CD8-positive, alpha-beta memory T cell (primary cell): ENCODE measurements around the gene XKR7. TPM values are rescaled to one million over a fixed set of nuclear protein-coding genes. Genes with fewer than 3 reads are reported as not detected.
"Not testable (repeated sequence)": the region's sequence is repeated elsewhere in the genome, so short reads cannot be mapped to it uniquely, and the experiment has no call there.

Source experiments
- CTCF ChIA-PET: fragments of 350-600 bp; sonication (Branson Sonifier 250); formaldehyde crosslinking; loops from one replicate; lab custom pipeline; 2021; ENCODE audit warnings: antibody characterized with exemption; lab: Charles Lee
- POLR2A ChIA-PET: fragments of 350-600 bp; sonication (Branson Sonifier 250); formaldehyde crosslinking; loops from one replicate; lab custom pipeline; 2021; ENCODE audit warnings: antibody characterized with exemption; lab: Charles Lee
- DNase-seq, 5 donors: peaks; one replicate each; pipeline versions ENCODE4 v3.0.0 to v3.0.0-alpha.2; 2020 to 2022; ENCODE audit warnings: mixed read lengths in 1 of 5
- H3K27ac ChIP-seq: one replicate; pipeline ENCODE4 v1.7.0; 2013; ENCODE audit warnings: low read depth, mild to moderate bottlenecking, low read length, moderate library complexity
- H3K27me3 ChIP-seq: 2 replicates; pipeline ENCODE4 v1.7.0; 2013; ENCODE audit warnings: low read length, mild to moderate bottlenecking; ENCODE audit not compliant: insufficient read depth, poor library complexity, severe bottlenecking
- H3K36me3 ChIP-seq: 2 replicates; pipeline ENCODE4 v1.7.0; 2013; ENCODE audit warnings: mild to moderate bottlenecking, low read length, moderate library complexity; ENCODE audit not compliant: insufficient read depth
- H3K4me1 ChIP-seq: 2 replicates; pipeline ENCODE4 v1.7.0; 2013; ENCODE audit warnings: mild to moderate bottlenecking, low read length, moderate library complexity; ENCODE audit not compliant: insufficient read depth
- H3K4me3 ChIP-seq: 2 replicates; pipeline ENCODE4 v1.7.0; 2013; ENCODE audit warnings: mild to moderate bottlenecking, low read length
- H3K9me3 ChIP-seq: 2 replicates; pipeline ENCODE4 v1.7.0; 2013; ENCODE audit warnings: mild to moderate bottlenecking, low read length
- H3K27ac Mint-ChIP-seq, 8 donors: one replicate each; pipeline ENCODE4 v1.8.0; 2020 to 2021; ENCODE audit warnings: mixed read lengths in 8 of 8, mild to moderate bottlenecking in 6 of 8, inconsistent platforms in 3 of 8, moderate library complexity in 3 of 8
- H3K27me3 Mint-ChIP-seq, 2 donors: one replicate each; pipeline ENCODE4 v1.8.0; 2020 to 2021; ENCODE audit warnings: mixed read lengths in 2 of 2, mild to moderate bottlenecking in 1 of 2, moderate library complexity in 1 of 2
- H3K36me3 Mint-ChIP-seq, 3 donors: one replicate each; pipeline ENCODE4 v1.8.0; 2020 to 2021; ENCODE audit warnings: mixed read lengths in 3 of 3, inconsistent platforms in 1 of 3, mild to moderate bottlenecking in 1 of 3
- H3K4me1 Mint-ChIP-seq, 3 donors: one replicate each; pipeline ENCODE4 v1.8.0; 2020 to 2021; ENCODE audit warnings: mixed read lengths in 3 of 3, inconsistent platforms in 1 of 3, mild to moderate bottlenecking in 1 of 3
- H3K4me3 Mint-ChIP-seq, 7 donors: one replicate each; pipeline ENCODE4 v1.8.0; 2020 to 2021; ENCODE audit warnings: mixed read lengths in 7 of 7, mild to moderate bottlenecking in 6 of 7, moderate library complexity in 4 of 7, inconsistent platforms in 2 of 7
- H3K9me3 Mint-ChIP-seq, 5 donors: one replicate each; pipeline ENCODE4 v1.8.0; 2020 to 2022; ENCODE audit warnings: mixed read lengths in 5 of 5, mild to moderate bottlenecking in 3 of 5, moderate library complexity in 2 of 5, inconsistent platforms in 1 of 5
- polyA plus RNA-seq: library from polyadenylated mRNA; unstranded; fragments of 300-500 nt; fragmentation: Illumina TruSeq; gene quantifications from one replicate; pipeline ENCODE4 v1.2.3, GENCODE V29; 2021
- total RNA-seq, 2 experiments: library from RNA; stranded (reverse); gene quantifications; one replicate each; pipeline ENCODE4 v1.2.3, GENCODE V29; 2021

Gene XKR7
- total and polyA plus RNA-seq, 3 experiments from 2014 or later: 0.02 TPM; not detected in 2

DNA sequence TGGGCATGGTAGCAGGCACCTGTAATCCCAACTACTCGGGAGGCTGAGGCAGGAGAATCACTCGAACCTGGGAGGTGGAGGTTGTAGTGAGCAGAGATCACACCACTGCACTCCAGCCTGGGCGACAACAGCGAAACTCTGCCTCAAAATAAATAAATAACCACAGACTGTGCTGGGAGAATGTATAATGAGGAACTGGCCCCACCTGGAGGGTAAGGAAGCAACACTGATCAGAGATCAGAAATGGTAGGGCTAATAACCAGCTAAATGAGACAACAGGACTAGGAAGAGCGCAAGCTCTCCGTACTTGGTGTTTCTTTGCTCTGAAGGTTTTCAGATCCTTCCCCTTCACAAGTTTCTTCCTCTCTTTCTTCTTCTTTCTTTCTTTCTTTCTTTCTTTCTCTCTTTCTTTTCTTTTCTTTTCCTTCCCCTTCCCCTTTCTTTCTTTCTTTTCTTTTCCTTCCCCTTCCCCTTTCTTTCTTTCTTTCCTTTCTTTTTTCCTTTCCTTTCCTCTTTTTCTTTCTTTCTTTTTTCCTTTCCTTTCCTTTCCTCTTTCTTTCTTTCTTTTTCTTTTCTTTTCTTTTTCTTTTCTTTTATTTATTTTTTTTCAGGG is 56.8 kb downstream of the XKR7 start:
- Histone ChIP-seq H3K4me1 (peaks cover 3% of the 10 kb centered on the region), H3K4me3 (no peak overlapping the region), H3K9me3 (no peaks in the 10 kb centered on the region), H3K36me3 (no peaks in the 10 kb centered on the region), H3K27me3 (peaks cover 11% of the 10 kb centered on the region), H3K27ac (no peak overlapping the region)
- ChIA-PET POLR2A (no interaction called here), CTCF (no interaction called here)
- peaks cover 0 to 2% (median 0%) of the 10 kb centered on the region in 5 donors for H3K9me3 Mint-ChIP-seq
- peaks cover 7 to 8% (median 7%) of the 10 kb centered on the region in 3 donors for H3K4me1 Mint-ChIP-seq
- H3K27me3 Mint-ChIP-seq: peaks cover 32 to 74% of the 10 kb centered on the region in 2 donors
- DNase-seq: no peak
- H3K36me3 Mint-ChIP-seq: peaks cover 0 to 4% (median 3%) of the 10 kb centered on the region in 3 donors
- H3K4me3 Mint-ChIP-seq: no peak overlapping the region
- H3K27ac Mint-ChIP-seq: no peak overlapping the region

DNA sequence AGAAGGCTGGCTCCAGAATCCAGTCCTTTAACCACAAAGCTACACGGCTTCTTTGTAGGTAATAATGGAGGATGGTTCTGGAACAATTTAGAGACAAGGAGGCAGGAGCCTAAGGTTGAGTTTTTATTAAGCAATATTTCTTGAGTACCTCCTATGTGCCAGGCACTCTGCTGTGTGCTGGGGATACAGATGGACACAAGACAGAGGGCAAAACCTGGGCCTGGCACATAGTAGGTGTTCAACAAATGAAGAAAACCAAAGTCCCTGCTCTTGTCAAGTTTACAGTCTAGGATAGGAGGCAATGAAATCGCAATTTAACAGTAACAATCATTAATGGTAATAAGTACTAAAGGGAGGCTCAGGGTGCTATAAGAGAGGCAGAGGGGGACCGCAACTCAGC is 59.7 kb downstream of the XKR7 start:
- H3K4me3 Mint-ChIP-seq: peak overlapping the region in 1 of 7 donors; percentile 3
- peaks cover 14 to 61% of the 10 kb centered on the region in 2 donors for H3K27me3 Mint-ChIP-seq
- POLR2A ChIA-PET: no interaction called here
- no peak overlapping the region for H3K27ac Mint-ChIP-seq
- Histone ChIP-seq H3K27ac (no peak overlapping the region), H3K36me3 (no peaks in the 10 kb centered on the region), H3K4me1 (no peaks in the 10 kb centered on the region), H3K4me3 (no peak overlapping the region), H3K9me3 (no peaks in the 10 kb centered on the region), H3K27me3 (no peaks in the 10 kb centered on the region)
- CTCF ChIA-PET: no interaction called here
- H3K9me3 Mint-ChIP-seq: no peaks in the 10 kb centered on the region
- H3K36me3 Mint-ChIP-seq: no peaks in the 10 kb centered on the region
- peaks cover 0 to 4% (median 3%) of the 10 kb centered on the region in 3 donors for H3K4me1 Mint-ChIP-seq
- DNase-seq: no peak

DNA sequence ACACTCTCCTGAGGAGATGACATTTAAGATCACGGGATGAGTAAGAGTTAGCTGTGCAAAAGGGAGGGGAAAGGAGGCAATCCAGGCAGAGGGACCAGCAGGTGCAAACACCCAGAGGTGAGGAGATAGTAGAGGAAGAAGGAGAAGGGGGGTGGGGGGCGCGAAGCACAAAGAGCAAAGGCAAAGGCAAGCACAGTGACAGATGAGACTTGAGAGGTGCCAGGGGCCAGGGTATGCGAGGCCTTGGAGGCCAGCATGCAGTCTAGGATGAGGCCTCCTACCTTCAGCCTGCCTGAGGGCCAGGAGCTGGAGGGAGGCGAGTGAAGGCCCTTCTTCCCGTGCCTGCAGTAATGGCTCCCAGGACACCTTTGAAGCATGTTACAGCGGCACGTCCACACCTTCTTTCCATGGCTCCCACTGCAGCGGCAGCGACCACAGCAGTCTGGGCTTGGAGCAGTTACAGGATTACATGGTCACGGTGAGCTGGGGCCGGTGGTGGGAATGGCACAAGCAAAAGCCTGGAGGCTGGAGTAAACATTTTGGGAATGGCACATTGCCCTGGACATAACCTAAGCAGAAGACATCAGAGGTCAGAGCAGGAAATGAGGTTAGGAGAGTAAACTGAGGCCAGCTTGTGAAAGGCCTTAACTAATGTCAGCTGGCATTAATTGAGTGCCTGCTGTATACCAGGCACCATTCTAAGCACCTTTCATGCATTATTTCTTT is 60.9 kb downstream of the XKR7 start:
- Mint-ChIP-seq H3K4me3 (no peak overlapping the region), H3K27me3 (peaks cover 4 to 58% of the 10 kb centered on the region in 2 donors), H3K4me1 (peaks cover 0 to 4% (median 3%) of the 10 kb centered on the region in 3 donors), H3K27ac (no peak overlapping the region), H3K36me3 (no peaks in the 10 kb centered on the region), H3K9me3 (no peaks in the 10 kb centered on the region)
- DNase-seq: no peak
- no peaks in the 10 kb centered on the region for H3K36me3 ChIP-seq
- no peak overlapping the region for H3K4me3 ChIP-seq
- H3K9me3 ChIP-seq: no peaks in the 10 kb centered on the region
- ChIA-PET CTCF (interaction anchor here (4.0 kb wide), 1 partner anchor 14 kb away, joined by 16 read pairs; no protein-coding TSS in a partner anchor), POLR2A (no interaction called here)
- no peaks in the 10 kb centered on the region for H3K27me3 ChIP-seq
- H3K4me1 ChIP-seq: no peaks in the 10 kb centered on the region
- no peak overlapping the region for H3K27ac ChIP-seq

DNA sequence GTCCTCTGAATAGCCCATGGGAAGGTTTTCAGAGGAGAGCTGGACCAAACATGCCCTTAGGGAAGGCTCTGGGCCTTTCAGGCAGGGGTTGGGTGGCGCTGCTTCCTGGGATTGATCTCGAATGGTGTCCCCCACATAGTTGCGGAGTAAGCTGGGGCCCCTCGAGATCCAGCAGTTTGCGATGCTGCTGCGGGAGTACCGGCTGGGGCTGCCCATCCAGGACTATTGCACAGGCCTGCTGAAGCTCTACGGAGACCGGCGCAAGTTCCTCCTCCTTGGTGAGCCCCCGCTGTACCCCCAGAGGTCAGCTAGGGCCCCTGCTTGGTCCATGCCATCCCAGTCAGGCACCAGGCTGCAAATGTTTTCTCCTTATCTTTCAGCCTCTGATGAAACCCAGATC is 61.6 kb downstream of the XKR7 start:
- peaks cover 4 to 50% of the 10 kb centered on the region in 2 donors for H3K27me3 Mint-ChIP-seq

DNA sequence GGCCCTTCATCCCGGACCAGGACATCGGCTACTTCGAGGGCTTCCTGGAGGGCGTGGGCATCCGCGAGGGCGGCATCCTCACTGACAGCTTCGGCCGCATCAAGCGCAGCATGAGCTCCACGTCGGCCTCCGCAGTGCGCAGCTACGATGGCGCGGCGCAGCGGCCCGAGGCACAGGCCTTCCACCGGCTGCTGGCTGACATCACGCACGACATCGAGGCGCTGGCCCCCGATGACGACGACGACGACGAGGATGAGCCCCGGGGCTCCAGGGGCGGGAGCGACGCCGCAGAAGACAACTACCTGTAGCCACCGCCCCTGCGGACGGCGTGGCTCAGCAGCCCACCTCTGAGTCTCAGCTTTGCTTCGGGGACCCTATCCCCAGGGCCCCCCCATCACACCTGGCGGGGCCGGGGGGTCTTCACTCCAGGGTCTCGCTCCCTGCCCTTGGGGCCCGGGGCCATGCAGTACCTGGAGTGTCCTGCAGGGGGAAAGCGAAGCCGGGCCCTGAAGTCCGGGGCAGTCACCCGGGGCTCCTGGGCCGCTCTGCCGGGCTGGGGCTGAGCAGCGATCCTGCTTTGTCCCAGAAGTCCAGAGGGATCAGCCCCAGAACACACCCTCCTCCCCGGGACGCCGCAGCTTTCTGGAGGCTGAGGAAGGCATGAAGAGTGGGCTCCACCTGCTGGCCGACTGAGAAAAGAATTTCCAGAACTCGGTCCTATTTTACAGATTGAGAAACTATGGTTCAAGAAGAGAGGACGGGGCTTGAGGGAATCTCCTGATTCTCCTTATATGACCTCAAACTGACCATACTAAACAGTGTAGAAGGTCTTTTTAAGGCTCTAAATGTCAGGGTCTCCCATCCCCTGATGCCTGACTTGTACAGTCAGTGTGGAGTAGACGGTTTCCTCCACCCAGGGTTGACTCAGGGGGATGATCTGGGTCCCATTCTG is 63.3 kb downstream of the XKR7 start:
- no peaks in the 10 kb centered on the region for H3K36me3 ChIP-seq
- H3K4me3 ChIP-seq: peak overlapping the region; percentile 8
- no peaks in the 10 kb centered on the region for H3K36me3 Mint-ChIP-seq
- H3K9me3 ChIP-seq: no peaks in the 10 kb centered on the region
- H3K27me3 ChIP-seq: peaks cover 5% of the 10 kb centered on the region
- H3K27me3 Mint-ChIP-seq: peaks cover 8 to 56% of the 10 kb centered on the region in 2 donors
- POLR2A ChIA-PET: no interaction called here
- no peaks in the 10 kb centered on the region for H3K9me3 Mint-ChIP-seq
- CTCF ChIA-PET: interaction anchor here (0.7 to 4.0 kb wide), 18 partner anchors 11 to 621 kb away, joined by 3 to 24 read pairs (median 4); no protein-coding TSS in a partner anchor
- H3K27ac Mint-ChIP-seq: no peak overlapping the region
- no peaks in the 10 kb centered on the region for H3K4me1 ChIP-seq
- peaks cover 0 to 4% (median 3%) of the 10 kb centered on the region in 3 donors for H3K4me1 Mint-ChIP-seq
- peak; percentile 37 to 69 (median 40) for DNase-seq
- no peak overlapping the region for H3K27ac ChIP-seq
- H3K4me3 Mint-ChIP-seq: peak overlapping the region in 4 of 7 donors; percentile 25 to 44 (median 32)

More for the DNA sequence above, 61.6 kb downstream of the XKR7 start:
- Mint-ChIP-seq H3K27ac (no peak overlapping the region), H3K9me3 (no peaks in the 10 kb centered on the region), H3K36me3 (no peaks in the 10 kb centered on the region), H3K4me3 (peak overlapping the region in 1 of 7 donors; percentile 48), H3K4me1 (peaks cover 0 to 4% (median 3%) of the 10 kb centered on the region in 3 donors)
- no peak for DNase-seq
- peaks cover 5% of the 10 kb centered on the region for H3K27me3 ChIP-seq
- CTCF ChIA-PET: interaction anchor here (1.0 to 4.0 kb wide), 6 partner anchors 9 to 210 kb away, joined by 3 to 16 read pairs (median 6); no protein-coding TSS in a partner anchor
- POLR2A ChIA-PET: no interaction called here
- H3K9me3 ChIP-seq: no peaks in the 10 kb centered on the region
- no peaks in the 10 kb centered on the region for H3K4me1 ChIP-seq
- H3K4me3 ChIP-seq: no peak overlapping the region
- H3K36me3 ChIP-seq: no peaks in the 10 kb centered on the region
- no peak overlapping the region for H3K27ac ChIP-seq

DNA sequence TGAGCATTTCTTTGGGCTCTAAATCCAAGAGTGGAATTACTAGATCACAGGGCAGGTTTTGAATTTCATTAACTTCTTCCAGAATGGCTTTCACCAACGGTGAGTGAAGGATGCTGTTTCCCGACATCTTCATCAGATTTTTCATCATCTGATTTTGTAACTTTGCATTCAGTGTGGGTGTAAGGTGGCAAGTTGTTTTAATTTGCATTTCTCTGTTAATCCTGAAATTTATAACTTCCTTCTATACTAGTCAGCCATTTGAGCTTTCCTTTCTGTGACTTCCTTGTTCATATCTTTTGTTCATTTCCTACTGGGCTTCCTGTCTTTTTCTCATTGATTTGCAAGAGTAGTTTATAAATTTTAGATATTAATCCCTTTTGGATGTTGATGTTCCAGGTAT is 65.4 kb downstream of the XKR7 start:
- CTCF ChIA-PET: interaction anchor here (1.3 to 3.1 kb wide), 2 partner anchors 180 to 181 kb away, joined by 4 to 23 read pairs; no protein-coding TSS in a partner anchor
- Mint-ChIP-seq H3K27ac (no peak overlapping the region), H3K9me3 (no peaks in the 10 kb centered on the region), H3K4me1 (peaks cover 0 to 4% (median 3%) of the 10 kb centered on the region in 3 donors), H3K27me3 (peaks cover 15 to 66% of the 10 kb centered on the region in 2 donors), H3K36me3 (no peaks in the 10 kb centered on the region), H3K4me3 (no peak overlapping the region)
- Histone ChIP-seq H3K27me3 (peaks cover 5% of the 10 kb centered on the region), H3K9me3 (no peaks in the 10 kb centered on the region), H3K4me3 (no peak overlapping the region), H3K36me3 (no peaks in the 10 kb centered on the region), H3K27ac (no peak overlapping the region), H3K4me1 (no peaks in the 10 kb centered on the region)
- POLR2A ChIA-PET: no interaction called here
- no peak for DNase-seq

DNA sequence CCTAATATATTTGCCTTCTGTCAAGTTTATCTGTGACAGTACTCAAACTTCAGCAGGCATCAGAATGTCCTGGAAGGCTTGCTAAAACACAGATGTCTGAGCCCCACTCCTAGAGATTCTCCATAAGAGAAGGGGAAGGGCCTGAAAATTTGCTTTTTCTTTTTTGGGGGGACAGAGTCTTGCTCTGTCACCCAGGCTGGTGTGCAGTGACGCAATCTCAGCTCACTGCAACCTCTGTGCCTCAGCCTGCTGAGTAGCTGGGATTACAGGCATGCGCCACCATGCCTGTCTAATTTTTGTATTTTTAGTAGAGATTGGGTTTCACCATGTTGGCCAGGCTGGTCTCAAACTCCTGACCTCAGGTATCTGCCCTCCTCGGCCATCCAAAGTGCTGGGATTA is 65.8 kb downstream of the XKR7 start:
- H3K4me3 ChIP-seq, H3K36me3 ChIP-seq, H3K9me3 ChIP-seq, H3K4me3 Mint-ChIP-seq, POLR2A ChIA-PET, H3K27ac Mint-ChIP-seq, H3K27me3 ChIP-seq, DNase-seq, H3K9me3 Mint-ChIP-seq, H3K36me3 Mint-ChIP-seq, H3K4me1 Mint-ChIP-seq, H3K27ac ChIP-seq, H3K4me1 ChIP-seq: not testable (repeated sequence)
- CTCF ChIA-PET: interaction anchor here (1.3 kb wide), 1 partner anchor 181 kb away, joined by 4 read pairs; no protein-coding TSS in a partner anchor
- peaks cover 16 to 65% of the 10 kb centered on the region in 2 donors for H3K27me3 Mint-ChIP-seq
